Activated CD8-positive, alpha-beta T cell treated with anti-CD3 and anti-CD28 coated beads, Interleukin-2, amount 10 ng/mL, durations not matched to agents 7 days and 5 days (primary cell): Measurements from ENCODE around the gene HNRNPU. TPM values are rescaled to one million over a fixed set of nuclear protein-coding genes. Genes with fewer than 3 reads are reported as not detected.

Source experiments
- ATAC-seq: fragments of 150-1000 bp; cut with Tn5 transposase; one replicate; pipeline ENCODE4 v1.10.0; 2021; ENCODE audit warnings: moderate library complexity
- CTCF ChIA-PET: fragments of 350-600 bp; sonication (Branson Sonifier 250); formaldehyde crosslinking; loops from one replicate; lab custom pipeline; 2021; ENCODE audit warnings: antibody characterized with exemption; lab: Charles Lee
- POLR2A ChIA-PET: fragments of 350-600 bp; sonication (Branson Sonifier 250); formaldehyde crosslinking; loops from one replicate; lab custom pipeline; 2021; ENCODE audit warnings: antibody characterized with exemption; lab: Charles Lee
- DNase-seq: peaks from one replicate; pipeline ENCODE4 v3.0.0-alpha.2; 2020
- H3K27ac Mint-ChIP-seq: one replicate; pipeline ENCODE4 v1.8.0; 2021; ENCODE audit warnings: mild to moderate bottlenecking, mixed read lengths
- H3K27me3 Mint-ChIP-seq: one replicate; pipeline ENCODE4 v1.8.0; 2021; ENCODE audit warnings: low read depth, mixed read lengths
- H3K36me3 Mint-ChIP-seq: one replicate; pipeline ENCODE4 v1.8.0; 2021; ENCODE audit warnings: low read depth, mixed read lengths
- H3K4me1 Mint-ChIP-seq: one replicate; pipeline ENCODE4 v1.8.0; 2021; ENCODE audit warnings: low read depth, mixed read lengths
- H3K4me3 Mint-ChIP-seq: one replicate; pipeline ENCODE4 v1.8.0; 2021; ENCODE audit warnings: mild to moderate bottlenecking, mixed read lengths
- H3K9me3 Mint-ChIP-seq: one replicate; pipeline ENCODE4 v1.8.0; 2022; ENCODE audit warnings: mixed read lengths; ENCODE audit not compliant: insufficient read depth
- total RNA-seq, 2 experiments: library from RNA; stranded (reverse); gene quantifications; one replicate each; pipeline ENCODE4 v1.2.3, GENCODE V29; 2021

The HNRNPU gene
- total RNA-seq, 2 experiments from 2014 or later: 432 to 435 TPM

- Mint-ChIP-seq H3K27ac (no peak overlapping the region), H3K27me3 (peaks cover 5% of the 10 kb centered on the region), H3K4me3 (no peak overlapping the region), H3K9me3 (no peaks in the 10 kb centered on the region), H3K4me1 (peaks cover 5% of the 10 kb centered on the region), H3K36me3 (no peaks in the 10 kb centered on the region)
- ChIA-PET POLR2A (interaction anchor here (1.1 kb wide), 1 partner anchor 35 kb away, joined by 3 read pairs; the partner anchor contains the start of gene COX20), CTCF (interaction anchor here (0.8 to 9.7 kb wide), 22 partner anchors 10 to 261 kb away, joined by 3 to 102 read pairs (median 4); partner anchors contain the start of genes COX20 and HNRNPU)
- ATAC-seq: no peak
- no peak for DNase-seq
These were observed 63.5 kb downstream of the HNRNPU start for GRCh38 chr1:244800821-244801220.

Other genes with a start within 250 kb of the HNRNPU start
- 10 to 100 TPM; 29.1 to 34.3 TPM for gene DESI2, start 211.4 kb downstream of the HNRNPU start, total RNA-seq
- gene COX20, start 28.9 kb downstream of the HNRNPU start, total RNA-seq: 10 to 100 TPM; 31.3 to 33.6 TPM